C1 segment of cervical spinal cord (tissue), 14 donors: ENCODE data around the gene OLFML2A.

Experiments
- DNase-seq, 14 donors: peaks; one replicate each; lab custom pipeline; 2025; lab: John Stamatoyannopoulos, UW

Gene OLFML2A

DNA sequence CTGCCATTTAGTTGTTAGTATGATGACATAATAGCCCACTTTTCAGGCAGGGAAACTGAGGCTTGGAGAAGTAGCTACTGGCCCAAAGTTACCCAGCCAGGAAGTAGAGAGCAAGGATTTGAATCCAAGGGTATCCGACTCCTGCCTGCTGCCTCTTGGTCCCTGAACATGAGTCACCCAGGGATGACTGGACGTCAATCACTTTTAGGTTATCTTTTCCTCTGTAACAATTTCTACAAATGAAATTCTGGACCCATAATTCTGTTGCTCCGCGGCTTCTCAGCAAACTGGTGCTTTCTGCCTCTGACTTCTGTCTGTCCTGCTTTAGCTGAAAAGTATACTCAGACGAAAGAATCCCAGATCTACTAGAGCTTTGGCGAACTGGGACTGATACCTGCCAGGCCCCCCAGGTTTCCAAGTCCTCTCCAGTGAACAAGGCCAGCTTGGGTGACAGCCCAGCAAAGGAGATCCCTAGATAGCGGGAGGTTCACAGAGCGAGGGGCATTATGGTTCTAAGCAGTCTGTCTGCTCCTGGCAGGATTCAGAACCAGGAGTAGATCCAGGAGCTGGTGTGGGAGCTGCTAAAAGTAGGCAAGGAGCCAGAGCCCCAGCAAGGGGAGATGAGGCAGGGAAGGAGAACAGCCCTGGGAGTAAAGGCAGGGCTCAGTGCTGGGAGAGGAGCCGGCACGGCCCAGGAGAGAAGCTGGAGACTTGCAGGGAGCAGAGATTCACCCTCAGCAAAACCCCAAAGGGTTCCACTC, 20.6 kb downstream of the OLFML2A start:
- DNase-seq = no peak

DNA sequence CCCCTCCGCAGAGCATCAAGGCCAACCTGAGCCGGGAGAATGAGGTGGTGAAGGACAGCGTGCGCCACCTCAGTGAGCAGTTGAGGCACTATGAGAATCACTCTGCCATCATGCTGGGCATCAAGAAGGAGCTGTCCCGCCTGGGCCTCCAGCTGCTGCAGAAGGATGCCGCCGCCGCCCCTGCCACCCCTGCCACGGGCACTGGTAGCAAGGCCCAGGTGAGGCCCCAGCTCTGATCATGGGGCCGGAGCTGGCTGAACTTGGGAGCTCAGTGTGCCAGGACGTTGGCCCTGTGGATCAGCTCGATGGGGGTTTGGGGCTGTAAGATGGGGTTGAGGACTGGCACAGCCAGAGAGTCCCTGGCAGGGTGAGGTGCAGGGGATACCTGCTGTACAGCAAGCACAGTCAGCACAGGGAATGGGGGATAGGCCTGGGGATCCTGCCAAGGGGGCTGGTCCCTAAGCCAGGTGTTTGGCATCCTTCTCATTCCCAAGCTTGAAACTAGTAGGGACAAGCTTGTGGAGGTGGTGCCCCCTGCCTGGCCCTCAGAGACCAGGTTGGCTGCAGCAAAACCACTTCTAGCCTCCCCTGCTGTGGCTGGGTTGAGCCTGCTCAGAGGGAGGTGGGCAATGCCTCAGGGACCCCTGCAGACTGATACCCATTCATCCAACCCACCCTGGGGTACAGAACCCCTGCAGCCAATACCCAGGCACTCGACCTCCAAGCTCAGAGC, 22.5 kb downstream of the OLFML2A start:
- DNase-seq = no peak

DNA sequence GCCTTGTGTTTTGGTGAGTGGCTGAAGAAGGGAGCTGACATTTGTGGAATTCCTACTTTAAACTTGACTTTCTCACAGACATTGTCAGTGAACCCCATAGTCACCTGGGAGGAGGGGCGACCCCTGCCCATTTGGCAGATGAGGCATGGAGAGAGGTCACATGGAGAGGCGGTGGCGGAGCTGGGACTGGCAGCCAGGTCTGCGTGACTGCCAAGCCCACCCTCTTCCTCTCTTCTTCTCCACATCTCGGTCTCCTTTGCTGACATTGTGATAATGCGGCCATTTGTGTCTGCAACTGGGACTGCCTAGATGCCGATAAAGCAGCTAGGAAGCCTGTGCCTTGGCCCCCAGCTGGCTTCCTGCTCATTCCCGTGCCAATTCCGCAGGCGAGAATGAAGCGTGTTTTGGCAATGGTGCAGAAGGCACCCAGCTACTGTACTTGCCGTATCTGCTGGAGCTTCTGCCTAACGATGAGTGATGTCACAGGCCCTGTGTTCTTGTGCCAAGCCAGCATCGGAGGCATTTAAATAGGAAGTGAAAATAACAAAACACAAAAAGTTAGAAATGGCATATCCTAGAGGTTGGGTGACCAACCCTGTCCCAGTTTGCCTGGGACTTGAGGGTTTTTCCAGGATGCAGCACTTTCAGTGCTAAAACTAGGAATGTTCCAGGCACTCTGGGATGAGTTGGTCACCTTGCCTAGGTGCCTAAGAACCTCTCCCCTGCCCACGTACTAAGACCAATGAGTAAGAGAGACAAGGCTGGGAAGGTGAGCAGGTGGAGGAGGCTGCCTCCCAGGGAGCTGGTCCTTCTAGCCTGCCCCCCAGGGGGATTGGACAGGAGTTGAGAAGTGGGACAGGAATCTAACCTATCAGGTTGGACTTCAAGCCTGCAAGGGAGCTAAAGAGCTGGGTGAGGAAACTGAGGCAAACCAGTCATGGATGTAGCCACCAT, 23.6 kb downstream of the OLFML2A start:
- peak in 6 of 14 donors; percentile 10 to 45 (median 28) for DNase-seq

DNA sequence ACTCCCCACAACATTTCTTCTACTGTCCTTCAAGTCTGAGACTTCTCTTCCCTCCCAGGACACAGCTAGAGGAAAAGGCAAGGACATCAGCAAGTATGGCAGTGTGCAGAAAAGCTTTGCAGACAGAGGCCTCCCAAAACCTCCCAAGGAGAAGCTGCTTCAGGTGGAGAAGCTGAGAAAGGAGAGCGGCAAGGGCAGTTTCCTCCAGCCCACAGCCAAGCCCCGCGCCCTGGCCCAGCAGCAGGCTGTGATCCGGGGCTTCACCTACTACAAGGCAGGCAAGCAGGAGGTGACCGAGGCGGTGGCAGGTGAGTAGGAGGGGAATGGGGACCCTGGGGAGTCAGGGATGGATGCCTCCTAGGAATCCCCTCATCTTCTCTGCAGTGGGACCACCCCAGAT, 24.4 kb downstream of the OLFML2A start:
- no peak for DNase-seq

DNA sequence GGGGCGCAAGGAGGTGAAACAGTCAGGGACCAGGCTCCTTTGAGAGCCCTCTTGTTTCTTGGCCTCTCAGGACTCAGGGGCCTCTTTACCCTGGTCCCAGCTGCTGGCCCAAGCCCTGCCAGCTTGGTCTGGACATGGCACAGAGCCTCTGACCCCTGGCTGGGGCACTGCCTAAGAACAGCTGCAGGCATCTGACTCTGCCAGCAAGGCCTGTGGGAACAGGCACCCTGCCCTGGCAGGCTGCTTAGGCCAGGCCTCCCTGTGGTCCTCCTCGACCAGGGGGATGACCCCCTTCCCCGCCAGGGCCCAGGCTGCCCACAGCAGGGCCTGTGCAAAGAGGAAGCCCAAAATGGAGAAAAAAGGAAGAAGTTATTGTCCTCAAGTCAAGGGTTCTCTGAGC, 25.5 kb downstream of the OLFML2A start:
- peak in 1 of 14 donors; percentile 15 for DNase-seq

DNA sequence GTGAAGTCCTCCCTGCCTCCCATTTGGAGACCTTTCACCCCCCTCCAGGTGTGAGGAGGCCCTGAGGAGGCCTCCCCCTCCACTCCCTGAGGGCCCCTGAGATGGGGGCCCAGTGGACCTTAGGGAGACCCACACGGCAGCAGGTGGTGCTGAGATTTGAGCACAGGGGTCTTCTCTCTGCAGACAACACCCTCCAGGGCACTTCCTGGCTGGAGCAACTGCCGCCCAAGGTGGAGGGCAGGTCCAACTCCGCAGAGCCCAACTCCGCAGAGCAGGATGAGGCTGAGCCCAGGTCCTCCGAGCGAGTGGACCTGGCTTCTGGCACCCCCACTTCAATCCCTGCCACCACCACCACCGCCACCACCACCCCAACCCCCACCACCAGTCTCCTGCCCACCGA, 27.0 kb downstream of the OLFML2A start:
- DNase-seq = no peak

DNA sequence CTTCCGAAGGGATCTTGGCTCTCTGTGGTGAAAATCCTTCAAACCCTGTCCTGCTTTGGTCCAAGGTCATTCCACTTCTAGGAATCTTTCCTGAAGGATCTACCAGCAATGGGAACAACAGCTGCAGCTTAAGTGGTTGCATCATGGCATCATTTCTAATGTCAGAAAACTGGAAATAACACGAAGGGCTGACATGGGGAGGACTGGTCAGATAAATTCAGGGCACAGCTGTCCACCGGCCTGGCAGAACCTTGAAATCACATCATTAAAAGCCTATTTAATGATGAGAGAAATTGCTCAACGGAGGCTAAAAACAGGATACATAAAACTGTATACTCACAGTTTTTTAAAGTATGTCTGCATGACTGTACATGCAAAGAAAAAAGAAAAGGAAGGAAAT, 28.3 kb downstream of the OLFML2A start:
- DNase-seq = no peak

DNA sequence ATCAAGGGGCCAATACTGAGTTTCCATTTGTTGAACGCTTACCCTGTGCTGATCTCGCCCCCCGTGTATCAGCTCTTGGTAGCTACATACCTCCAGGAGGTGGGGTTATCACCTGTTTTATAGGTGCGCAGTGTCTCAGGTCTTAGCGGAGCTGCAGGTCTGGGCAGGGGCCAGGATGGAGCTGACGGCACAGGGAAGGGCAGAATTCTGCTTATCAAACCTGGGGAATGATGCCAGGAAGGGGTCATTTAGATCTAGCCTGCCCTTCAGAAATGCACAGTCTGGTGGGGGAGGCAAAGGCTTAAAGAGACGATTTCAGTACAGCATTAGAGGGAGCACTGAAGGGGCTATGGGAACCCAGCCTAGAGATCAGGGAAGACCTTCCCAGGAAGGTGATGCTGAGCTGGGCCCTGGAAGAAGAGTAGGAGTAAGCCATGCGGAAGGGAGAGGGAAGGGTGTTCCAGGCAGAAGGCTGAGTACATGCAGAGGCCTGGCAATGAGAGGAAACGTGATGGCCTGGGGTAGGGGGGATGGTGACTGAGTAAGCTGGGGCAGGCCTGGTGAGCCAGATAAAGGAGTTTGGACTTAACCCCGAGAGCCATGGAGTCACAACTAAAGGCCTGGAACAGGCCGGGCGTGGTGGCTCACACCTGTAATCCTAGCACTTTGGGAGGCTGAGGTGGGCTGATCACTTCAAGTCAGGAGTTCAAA, 31.5 kb downstream of the OLFML2A start:
- DNase-seq = no peak

DNA sequence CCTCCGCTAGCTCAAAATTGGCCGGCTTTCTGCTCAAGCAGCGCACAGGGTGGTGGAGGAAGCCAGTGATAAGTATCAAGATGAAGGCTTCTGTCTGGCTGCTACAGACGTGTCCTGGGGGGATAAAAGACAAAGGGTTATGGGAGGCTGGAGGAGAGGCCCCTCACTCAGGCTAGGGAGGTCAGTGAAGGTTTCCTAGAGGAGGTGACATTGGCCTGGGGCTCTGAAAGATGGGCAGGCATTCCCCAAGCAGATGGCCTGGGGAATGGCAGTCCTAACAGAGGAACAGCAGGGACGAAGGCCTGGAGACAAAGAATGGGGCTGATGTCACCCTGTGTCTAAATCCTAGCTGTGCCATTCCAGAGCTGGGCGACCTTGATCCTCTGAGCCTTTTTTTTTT, 32.3 kb downstream of the OLFML2A start:
- no peak for DNase-seq

DNA sequence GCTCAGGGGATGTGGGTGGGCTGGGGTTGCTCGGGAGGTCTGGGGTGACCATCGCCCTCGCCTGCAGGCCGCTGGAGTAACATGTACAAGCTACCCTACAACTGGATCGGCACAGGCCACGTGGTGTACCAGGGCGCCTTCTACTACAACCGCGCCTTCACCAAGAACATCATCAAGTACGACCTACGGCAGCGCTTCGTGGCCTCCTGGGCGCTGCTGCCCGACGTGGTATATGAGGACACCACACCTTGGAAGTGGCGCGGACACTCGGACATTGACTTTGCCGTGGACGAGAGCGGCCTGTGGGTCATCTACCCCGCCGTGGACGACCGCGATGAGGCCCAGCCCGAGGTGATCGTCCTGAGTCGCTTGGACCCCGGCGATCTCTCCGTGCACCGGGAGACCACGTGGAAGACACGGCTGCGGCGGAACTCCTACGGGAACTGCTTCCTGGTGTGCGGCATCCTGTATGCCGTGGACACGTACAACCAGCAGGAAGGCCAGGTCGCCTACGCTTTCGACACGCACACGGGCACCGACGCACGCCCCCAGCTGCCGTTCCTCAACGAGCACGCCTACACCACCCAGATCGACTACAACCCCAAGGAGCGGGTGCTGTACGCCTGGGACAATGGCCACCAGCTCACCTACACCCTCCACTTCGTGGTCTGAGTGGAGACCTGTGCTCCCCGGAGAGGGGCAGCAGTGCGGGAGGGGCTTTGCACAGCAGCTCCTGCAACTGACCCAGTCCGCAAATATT, 33.0 kb downstream of the OLFML2A start:
- DNase-seq = no peak

DNA sequence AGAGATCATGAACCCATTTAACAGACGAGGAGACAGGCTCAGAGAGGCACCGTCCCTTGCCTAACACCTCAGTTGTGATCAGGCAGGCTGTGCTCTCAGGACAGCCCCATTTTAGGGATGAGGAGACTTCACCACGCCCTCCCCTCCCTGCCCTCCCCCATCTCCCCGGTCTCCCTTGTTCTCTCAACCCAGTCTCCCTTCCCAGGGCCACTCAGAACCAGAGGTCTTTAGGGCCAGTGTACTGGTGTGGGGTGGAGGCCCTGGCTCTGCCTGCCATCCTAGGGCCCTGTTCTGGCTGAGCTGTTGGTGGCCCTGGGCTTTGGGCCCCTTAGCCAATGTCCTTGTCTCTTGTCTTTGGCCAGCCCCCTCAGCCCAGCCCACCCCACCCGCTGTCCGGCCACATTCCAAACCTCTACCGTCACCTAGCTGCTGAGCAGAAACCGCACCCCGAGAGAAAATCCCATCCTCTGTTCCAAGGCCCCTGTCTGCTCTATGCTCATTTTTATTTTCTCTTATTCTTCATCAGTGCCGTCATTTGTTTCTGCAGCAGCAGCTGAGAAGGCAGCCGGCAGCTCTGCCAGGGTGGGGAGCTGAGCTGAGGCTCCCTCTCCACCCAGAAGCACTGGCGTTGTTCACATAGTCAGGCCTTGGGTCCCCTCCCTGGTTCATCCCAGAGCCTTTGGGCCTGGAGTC, 33.9 kb downstream of the OLFML2A start:
- DNase-seq = no peak

DNA sequence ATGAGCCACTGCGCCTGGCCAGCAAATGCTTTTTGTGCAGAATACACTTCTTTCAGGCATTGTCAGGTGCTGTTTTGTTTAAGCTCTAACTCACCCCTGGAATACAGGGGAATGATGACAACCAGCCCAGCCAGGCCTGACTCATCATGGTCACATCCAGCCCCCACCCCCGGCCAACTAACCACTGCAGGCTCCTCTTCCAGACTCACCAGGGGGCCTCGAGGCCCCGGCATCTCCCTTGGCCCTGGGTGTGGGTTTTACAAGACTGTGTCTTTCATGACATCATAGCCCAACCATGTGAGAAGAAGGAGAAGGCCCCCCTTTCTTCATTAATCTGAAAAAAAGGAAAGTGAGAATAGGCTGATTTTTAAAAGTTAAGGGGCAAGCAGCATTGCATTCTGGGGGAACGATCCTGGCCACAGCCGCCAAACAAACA, 35.5 kb downstream of the OLFML2A start:
- DNase-seq = peak in 1 of 14 donors; percentile 41

DNA sequence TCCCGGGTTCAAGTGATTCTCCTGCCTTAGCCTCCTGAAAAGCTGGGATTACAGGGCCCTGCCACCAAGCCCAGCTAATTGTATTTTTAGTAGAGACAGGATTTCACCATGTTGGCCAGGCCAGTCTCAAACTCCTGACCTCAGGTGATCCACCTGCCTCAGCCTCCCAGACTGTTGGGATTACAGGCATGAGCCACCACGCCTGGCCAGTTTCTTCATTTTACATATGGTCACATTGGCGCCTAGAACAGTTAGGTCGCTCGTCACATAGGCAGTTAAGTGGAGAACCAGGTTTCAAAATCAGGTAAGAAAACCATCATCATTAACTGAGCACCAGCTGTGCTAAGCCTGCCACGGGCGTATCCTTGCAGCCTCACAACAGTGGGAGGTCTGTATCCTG, 36.1 kb downstream of the OLFML2A start:
- DNase-seq = no peak

DNA sequence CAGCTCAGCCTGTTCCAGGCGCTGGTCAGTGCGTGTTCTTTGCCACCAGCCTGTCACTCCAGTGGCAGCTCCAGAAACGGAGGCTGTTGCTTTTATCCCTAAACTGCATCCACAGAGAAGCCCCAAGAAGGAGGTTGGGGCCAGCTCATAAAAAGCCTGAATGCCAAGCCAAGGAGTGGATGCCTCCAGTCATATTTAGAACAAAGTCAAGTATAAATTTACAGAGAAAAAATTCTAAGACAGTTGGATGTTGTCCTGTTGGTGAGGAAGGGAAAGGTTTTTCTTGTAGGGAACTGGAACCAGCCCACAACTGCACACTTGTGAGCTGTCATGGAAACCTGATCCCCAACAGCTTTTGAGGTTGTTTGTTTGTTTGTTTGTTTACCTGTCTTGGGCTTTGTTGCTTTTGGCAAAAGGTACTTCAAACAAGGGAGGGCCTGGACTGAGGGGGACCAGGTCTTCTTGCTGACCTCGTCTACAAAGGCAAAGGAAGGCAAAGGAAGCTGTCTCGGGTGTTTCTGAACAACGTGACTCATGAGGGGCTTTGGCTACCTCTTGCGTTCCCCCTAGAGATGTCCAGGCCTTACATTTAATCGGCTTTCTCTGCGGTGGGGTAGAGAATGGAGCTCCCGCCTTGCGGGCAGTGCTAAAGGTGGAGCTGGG, 36.7 kb downstream of the OLFML2A start:
- no peak for DNase-seq

DNA sequence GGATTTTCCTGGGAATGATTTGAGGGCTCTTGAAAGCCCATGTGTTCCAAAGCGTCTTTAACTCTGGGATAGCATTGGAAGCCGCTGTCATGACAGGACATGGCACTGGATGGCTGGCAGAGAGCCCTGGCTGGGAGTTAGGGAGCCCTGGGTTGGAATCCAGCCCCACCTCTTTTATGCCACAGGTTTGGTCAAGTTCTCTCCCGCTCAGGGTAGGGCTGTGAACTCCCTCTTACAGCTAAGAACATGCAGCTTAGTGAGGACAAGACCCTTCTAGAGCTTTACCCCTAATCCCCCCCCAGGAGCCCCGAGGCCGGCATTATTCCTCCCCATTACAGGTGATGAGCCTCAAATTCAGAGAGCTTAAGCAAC, 37.2 kb downstream of the OLFML2A start:
- DNase-seq = no peak

DNA sequence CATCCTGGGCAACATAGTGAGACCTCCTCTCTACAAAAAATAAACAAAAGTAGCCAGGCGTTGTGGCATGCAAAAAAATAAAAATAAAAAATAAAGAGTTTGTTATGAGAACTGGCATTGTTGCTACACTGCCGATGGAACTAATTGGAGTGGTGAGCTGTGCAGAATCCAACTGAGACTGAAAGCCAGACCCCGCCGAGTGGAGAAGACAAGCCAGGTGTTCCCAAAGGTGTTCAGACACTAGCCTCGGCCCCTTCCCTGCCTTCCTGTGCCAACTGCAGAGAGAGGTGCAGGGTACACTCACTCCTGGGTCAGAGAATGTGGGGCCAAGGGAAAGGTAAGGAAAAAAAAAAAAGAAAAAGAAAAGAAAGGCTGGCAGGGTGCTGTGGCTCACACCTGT, 38.7 kb downstream of the OLFML2A start:
- DNase-seq = no peak

DNA sequence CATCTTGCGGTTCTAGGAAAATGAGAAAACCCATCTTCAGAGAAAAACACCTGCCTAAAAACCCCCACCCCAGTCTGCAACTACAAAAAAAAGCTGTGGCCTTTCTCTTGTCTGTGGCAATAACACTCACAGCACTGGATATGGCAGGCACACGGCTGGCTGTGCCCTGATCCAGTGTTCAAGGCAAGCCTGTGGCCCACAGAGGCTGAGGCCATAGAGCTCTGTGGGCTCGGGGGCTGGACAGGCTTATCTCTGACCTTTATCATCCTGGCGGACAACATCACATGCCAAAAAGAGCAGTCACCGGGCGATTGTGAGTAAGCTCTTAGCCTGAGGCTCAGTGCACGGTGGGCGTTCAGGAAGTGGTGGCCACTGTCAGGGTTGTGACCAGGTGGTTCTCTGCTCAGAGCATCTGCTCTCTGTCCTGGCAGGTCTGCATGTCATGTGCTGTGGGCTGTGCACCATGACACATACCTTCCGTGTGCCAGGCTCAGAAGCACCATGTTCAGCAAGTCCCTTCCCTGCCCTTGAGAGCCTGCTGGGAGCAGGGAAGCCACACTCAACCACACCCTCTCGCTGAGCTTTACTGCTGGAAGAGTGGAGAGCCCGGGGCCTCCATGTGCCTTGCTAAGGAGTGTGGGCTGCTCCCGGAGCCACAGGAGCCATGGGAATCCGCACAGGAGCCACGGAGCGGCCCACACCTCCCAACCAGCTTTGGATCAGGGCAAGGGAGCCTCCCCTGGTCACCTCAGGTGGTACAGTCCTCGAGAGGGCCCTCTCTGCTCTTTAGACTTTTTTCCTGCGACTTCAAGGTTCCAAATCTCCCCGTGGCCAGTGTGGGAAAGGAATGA, 41.7 kb downstream of the OLFML2A start:
- DNase-seq = no peak
